Measurements from ENCODE around the gene PFKM.

- no peak for TF ChIP-seq POLR2A (IDR thresholded peaks at IDR 0.05)
- no peak for TF ChIP-seq CTCF (IDR thresholded peaks at IDR 0.05)
Measured at GRCh38 chr12:48194799-48195201, 75.6 kb downstream of the PFKM start.

All from testis (tissue), 2 donors.